Measurements from ENCODE around the gene SLC44A1. TPM values are rescaled to one million over a fixed set of nuclear protein-coding genes. Genes with fewer than 3 reads are reported as not detected.

Gene SLC44A1
- polyA plus RNA-seq, 3 donors: 10.8 to 16.6 (median 11.6) TPM

DNA sequence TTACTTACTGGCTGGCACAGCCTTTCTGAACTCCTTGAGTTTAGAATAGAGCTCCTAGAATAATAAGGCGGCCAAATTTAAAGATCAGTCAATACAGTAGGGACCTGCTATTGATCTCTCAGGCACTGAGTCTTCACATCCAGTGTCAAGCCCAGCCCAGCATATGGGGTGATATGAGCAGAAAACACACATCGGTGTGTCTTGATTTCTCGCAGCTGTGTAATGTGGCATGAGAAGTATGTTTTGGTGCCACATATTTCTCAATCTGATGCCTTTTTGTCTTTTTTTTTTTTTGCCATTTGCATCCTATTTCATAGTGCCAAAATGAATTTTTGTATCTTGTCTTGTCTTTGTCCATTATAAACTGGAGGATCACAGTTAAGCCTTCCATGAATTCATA lies 152.0 kb downstream of the SLC44A1 start:
- 90 to 96% (median 92%) methylated on average over 3 of the region's 3 CpGs for WGBS, 3 donors
- no peak overlapping the region for H3K27ac ChIP-seq (ENCODE audit: low read depth, low read length)

DNA sequence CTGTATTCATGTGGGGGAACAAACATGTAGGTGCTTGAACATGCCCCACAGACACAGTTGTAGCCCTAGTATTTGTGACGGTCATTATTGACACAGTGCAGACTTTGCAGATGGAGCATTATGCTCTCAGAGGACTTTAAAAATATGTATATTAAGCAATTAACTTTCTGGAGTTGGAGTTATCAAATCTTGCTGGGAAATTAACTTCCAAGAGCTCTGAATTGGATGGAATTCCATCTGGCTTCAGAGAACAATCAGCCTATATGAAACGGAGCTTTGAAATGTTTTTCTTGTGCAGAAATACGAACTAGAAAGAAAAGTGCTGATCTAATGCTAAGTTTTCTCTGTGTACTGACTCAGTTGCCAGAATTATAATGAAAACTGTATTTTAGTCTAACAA lies 152.4 kb downstream of the SLC44A1 start:
- no peak overlapping the region for H3K27ac ChIP-seq (ENCODE audit: low read depth, low read length)
- 83 to 87% (median 83%) methylated on average over 3 of the region's 3 CpGs for WGBS, 3 donors

DNA sequence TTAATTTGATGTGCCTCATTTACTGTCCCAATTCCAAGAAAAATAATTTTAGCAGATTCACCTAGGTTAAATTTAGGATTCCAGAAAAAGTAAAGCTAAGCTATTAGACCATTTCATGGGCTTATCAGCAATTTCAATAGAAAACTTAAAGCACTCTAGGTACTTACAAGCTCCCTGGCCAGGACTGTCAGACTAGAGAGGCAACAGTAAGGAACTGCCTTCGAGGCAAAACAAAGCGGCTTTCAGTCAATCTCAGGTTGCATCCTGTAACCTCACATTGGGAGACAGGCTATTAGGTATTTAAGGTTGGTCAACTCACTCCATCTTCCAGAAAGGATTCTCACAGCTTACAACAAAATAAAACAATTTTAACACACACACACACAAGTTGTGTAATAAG lies 154.7 kb downstream of the SLC44A1 start:
- no peak overlapping the region for H3K27ac ChIP-seq (ENCODE audit: low read depth, low read length)
- WGBS, 3 donors: 78 to 91% (median 83%) methylated on average over 2 of the region's 2 CpGs

DNA sequence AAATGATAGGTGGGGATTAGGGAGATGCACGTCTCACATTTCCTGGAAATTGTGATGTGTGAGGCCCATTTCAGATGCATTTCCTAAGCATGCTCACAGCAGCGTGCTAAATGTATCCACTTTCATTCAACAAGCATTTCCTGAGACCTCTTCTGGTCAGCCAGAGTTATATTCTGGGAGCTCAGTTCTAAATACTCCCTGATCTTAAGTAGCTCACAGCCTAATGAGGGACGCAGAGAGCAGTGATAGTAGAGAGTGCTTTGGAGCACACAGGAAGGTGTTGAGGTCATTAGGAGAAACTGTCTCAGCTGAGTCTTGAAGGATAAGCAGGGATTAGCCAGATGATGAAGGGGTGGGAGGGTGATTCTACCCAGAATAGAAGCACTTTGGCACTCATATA lies 157.2 kb downstream of the SLC44A1 start:
- H3K27ac ChIP-seq (ENCODE audit: low read depth, low read length): no peak overlapping the region
- 49 to 62% (median 60%) methylated on average over 3 of the region's 3 CpGs for WGBS, 3 donors

DNA sequence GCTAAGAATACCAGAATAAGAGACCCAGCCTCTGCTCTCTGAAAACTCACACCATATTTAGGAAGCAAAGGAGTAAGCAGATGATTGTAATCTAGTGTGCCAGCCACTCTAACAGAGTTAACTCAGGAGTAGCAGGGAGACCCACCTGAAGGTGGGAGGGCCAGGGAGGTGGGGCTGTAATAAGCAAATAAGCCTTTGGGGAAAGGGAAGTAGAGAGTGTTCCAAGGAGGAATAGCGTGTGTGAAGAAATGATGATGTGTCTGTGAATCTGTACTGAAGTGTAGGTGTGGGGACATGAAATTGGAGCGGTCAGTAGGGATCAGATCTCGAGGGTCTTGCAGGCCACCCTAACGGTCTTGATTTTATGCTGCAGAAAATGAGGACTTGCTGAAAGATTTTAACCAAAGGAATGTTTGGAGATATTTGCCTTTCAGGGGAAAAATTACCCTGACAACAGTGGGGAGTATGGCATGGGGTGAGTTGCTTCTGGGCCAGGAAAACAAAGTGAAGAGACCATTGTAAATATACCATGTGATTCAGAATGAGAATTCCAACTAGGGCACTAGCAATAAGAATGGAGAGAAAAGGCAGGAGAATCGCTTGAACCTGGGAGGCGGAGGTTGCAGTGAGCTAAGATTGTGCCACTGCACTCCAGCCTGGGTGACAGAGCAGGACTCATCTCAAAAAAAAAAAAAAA lies 159.2 kb downstream of the SLC44A1 start:
- 59 to 87% (median 85%) methylated on average over 6 of the region's 6 CpGs for WGBS, 3 donors
- no peak overlapping the region for H3K27ac ChIP-seq (ENCODE audit: low read depth, low read length)

DNA sequence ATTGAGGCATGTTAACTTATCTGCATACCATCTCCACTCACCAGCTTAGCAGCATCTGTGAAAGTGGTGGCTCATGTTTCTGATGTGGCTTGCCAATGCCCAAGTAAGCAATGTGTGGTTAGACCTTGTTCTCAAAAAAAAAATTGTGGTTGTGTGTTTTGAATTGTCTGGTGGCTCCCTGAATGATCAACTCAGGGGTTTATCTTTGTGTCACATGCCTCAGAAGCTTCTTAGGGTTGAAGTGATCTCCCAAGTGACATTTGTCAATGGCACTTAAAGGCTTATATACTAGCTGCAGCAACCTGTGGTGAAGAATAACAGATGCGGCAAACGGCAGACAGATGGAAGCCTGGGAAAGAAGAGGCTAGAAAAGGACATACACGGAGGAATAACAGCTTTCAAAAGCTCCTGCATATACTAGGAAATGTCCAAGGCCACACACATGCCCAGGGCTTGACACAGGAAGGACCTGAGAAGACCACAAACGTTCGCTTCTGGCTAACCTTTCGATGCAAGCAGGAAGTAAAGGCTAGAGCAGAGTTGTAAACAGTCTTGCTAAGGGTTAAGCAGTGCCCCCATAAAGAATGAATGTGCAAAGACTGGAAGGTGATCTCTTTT lies 161.2 kb downstream of the SLC44A1 start:
- H3K27ac ChIP-seq (ENCODE audit: low read depth, low read length): no peak overlapping the region
- 32 to 50% (median 33%) methylated on average over 6 of the region's 6 CpGs for WGBS, 3 donors

DNA sequence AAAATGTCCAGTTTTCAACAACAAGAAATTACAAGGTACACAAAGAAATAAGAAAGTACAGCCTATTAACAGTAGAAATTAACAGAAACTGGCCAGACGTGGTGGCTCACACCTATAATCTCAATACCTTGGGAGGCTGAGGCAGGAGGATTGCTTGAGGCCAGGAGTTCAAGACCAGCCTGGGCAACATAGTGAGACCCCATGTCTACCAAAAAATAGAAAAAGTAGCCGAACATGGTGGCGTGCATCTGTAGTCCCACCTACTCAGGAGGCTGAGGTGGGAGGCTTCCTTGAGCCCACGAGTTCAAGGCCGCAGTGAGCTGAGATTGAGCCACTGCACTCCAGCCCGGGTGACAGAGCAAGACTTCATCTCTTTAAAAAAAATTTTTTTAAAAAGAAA lies 161.9 kb downstream of the SLC44A1 start:
- WGBS, 3 donors: 94 to 95% (median 94%) methylated on average over 6 of the region's 6 CpGs
- no peak overlapping the region for H3K27ac ChIP-seq (ENCODE audit: low read depth, low read length)

DNA sequence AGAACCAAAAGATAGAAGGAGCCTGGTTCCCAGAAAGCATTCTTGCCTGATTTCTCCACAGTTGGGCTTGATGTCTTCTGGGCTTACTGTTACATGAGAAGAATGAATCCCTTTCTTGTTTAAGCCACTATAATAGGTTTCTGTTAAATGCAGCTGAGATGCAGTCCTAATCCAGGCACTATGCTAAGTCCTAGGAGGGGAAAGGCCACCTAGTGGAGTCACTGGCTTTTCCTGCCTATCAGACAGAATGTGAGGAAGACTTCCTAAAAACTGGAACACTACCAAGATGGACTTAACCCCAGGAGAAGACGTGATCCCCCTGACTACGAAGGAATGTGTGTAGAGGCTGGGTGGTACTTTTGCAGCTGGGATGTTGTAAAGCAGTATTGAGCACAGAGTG lies 169.1 kb downstream of the SLC44A1 start:
- no peak overlapping the region for H3K27ac ChIP-seq (ENCODE audit: low read depth, low read length)
- 14 to 40% (median 35%) methylated on average over 2 of the region's 2 CpGs for WGBS, 3 donors

DNA sequence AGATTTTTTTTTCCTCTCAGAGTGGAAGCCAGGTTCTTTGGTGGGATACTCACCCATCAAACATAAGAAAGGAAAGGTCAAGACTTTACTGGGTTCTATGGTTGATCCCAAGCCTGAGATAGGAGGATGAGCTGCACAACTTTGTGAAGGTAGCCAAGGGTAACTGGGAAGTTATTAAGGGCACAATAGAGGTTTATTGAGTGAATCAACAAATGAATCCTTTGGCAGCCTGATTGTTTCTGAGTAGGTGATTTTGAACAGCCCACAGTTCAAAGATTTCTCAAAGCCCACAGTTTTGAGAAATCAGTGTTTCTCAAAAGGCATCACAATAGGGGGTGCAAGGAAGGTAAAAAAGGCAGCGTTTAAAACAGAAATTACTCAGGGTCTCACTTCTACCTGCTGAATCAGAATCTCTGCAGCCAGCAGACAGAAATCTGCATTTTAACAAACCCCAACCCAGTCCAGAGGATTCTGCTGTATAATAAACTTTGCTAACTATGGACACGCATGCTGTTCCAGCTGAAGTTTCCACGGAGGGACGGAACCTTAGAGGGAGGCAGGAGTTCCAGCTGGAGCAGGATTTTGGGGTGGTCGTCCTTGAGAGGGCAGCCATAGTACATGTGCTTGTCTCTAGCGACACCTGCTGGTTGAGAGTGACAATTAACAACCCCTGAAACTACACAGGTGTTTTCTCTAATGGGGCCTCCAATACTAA lies 170.7 kb downstream of the SLC44A1 start:
- WGBS, 3 donors: 2 to 6% (median 3%) methylated on average over 6 of the region's 6 CpGs
- H3K27ac ChIP-seq (ENCODE audit: low read depth, low read length): no peak overlapping the region

DNA sequence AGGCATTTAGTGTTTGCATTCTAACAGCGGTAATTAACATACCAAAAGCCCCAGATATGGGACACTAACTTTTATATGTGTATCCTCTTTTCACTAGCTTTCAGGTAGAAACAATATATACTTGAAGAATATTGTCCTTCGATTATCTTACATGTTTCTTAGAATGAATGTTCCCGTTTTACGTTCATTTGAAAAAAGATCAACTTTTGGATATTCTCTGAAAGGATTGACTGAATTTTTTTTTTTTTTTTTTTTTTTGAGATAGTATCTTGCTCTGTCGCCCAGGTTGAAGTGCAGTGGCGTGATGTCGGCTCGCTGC lies 171.2 kb downstream of the SLC44A1 start:
- 73 to 82% (median 77%) methylated on average over 8 of the region's 8 CpGs for WGBS, 3 donors
- H3K27ac ChIP-seq (ENCODE audit: low read depth, low read length): no peak overlapping the region

DNA sequence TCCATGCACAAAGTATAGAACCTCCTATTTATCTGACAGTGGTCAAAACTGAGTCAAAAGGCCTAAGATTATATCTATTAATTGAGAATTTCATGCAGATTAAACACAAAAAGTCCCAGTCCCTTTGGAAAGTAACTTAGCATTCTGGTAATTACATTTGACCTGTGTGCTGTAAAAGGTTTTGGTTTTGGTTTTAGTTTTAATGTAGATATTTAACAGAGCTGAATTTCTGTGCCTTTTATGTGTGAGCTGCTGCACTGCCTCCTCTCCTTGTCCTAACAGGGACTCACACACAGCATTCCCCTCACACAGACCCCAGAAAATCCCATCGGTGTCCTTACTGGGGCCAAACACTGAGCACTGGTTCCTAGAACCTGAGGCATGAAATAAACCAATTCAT lies 172.4 kb downstream of the SLC44A1 start:
- no peak overlapping the region for H3K27ac ChIP-seq (ENCODE audit: low read depth, low read length)
- 73 to 94% (median 84%) methylated on average over 1 of the region's 1 CpG for WGBS, 3 donors

DNA sequence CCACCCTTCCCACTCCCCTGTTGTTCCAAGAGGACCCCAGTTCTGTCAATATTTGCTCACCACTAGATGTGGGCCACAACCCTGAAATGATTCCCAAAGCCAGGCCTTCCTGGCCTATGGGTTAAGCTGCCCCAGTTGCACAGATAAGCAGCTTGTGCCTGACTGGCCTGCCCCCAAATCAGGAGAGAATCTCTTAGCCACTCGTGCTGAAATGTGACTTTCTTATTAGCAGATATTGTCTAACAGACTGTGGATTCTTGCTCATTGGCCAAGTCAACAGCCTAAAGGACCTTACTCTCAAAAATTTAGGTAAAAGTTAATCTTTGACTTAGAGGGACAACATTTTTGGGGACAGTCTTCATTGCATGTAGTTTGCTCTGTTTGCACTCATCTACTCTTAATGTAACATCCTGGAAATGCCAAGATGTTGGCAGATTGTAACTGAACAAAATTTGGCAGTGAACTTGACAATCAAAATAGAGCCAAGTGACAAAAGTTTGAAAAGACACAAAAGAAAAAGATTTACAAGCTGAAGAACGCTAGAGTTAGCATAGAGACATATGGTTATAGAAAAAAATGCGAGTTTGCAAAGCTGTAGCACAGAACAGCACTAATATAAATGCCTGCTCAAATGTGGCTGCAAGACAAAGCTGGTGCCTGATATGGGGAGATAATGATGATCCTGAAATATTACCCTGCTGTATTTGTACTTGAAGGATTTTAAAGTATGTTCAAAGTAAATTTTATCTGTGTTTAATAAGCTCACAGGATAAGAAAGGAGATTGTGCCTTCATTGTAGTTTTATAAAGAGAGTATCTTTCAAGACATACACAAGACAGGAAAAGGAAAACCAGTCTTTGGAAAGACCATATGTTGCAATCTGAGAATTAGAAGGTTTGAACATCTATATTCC lies 174.4 kb downstream of the SLC44A1 start:
- no peak overlapping the region for H3K27ac ChIP-seq (ENCODE audit: low read depth, low read length)
- WGBS, 3 donors: 62 to 64% (median 63%) methylated on average over 3 of the region's 3 CpGs

DNA sequence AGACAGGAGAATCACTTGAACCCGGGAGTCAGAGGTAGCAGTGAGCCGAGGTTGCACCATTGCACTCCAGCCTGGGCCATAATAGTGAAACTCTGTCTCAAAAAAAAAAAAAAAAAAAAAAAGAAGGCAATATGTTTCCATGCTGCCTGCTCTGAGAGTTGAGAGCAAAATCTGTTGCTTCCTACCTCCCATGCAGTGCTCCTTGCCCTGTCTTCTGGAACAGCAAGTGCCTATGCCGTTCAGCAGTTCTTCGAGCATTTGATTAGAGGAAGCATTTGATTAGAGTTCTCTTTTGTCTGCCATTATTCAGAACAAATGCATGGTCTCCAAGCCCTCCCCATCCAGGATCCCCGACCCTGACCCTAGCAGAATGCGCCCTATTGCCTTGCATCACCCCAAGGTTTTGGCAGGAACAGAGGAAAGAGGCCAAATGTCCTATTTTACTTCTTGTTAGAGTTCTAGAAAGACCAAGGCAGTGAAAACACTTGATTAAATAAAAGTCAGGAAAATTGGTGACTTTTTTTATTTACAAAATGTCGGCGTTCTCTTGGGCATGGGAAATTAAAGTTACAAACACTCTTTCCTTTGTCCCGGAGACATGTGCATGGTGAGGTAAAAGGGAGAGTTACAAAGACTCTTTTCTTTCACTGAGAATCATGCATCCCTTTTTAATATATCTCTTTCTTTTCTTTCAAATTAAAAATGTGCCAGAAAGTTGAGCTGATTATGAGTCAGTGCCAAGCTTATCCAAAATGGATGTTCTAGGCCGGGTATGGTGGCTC lies 175.6 kb downstream of the SLC44A1 start:
- H3K27ac ChIP-seq (ENCODE audit: low read depth, low read length): no peak overlapping the region

DNA sequence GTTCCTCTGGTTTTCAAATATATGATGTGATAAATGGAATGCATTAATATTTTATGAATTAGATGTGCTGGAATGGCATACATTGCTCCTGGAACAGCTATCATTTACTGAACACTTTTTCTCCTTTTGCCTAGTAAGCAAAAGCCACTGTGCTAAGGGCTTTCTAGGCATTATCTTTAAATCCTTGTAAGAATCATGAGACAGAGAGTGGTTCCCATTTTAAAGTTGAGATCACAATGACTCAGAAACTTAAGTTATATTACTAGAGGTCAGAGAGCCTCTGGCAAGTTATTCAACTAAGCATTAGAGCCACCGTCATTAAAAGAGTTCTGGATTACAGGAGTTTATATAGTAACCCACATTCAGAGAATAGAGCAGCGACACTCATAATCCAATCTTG lies 176.7 kb downstream of the SLC44A1 start:
- WGBS, 3 donors: 87 to 93% (median 91%) methylated on average over 2 of the region's 2 CpGs

More for the DNA sequence above, 175.6 kb downstream of the SLC44A1 start:
- WGBS, 3 donors: 85 to 90% (median 86%) methylated on average over 10 of the region's 10 CpGs

DNA sequence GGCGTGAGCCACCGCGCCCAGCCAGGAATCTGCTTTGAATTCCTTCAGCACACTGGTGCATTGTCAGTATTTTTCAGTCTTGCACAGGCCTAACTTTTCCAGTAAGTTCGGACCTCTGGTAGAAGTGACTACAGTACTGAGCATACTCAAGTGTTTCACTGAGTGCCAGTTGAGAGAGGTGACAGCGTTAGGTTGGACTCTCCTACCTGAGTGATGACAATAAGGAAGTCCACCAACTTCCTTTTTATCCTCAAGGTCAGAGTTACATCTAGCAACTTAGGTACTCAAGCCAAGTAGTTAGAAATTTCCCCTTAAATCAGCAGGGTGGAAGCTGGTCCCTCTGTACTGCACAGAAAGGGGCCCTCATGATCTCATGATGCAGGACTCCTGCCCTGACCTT lies 177.4 kb downstream of the SLC44A1 start:
- H3K27ac ChIP-seq (ENCODE audit: low read depth, low read length): no peak overlapping the region
- WGBS, 3 donors: 90 to 96% (median 94%) methylated on average over 5 of the region's 5 CpGs

More for the DNA sequence above, 176.7 kb downstream of the SLC44A1 start:
- H3K27ac ChIP-seq (ENCODE audit: low read depth, low read length): no peak overlapping the region

DNA sequence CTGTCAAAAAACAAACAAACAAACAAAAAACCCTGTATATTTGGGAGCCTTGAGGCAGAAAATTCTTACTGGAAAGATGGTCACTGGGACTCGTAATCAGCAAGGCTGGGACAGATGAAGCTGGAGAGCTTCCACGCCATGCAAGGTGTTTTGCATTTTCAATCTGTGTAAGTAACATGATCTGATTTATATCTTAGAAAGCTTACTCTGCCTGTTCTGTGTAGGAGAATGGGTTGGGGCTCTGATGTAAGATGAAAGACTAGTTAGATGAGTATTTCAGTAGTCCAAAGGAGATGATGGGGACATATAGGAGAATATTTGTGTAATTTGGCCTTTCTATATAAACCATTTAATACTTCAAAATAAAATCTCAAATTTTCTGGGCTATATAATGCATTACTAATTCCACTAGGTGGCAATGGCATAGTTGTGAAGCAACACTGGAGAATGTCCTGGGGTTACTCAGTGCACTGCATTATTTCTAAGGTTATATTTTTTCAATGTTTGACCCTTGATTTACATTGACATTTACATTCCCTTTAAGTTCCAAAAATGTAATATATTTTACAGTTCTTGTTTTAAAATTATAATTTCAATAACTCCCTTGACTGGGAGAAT lies 181.5 kb downstream of the SLC44A1 start:
- no peak overlapping the region for H3K27ac ChIP-seq (ENCODE audit: low read depth, low read length)
- 54 to 78% (median 77%) methylated on average over 2 of the region's 2 CpGs for WGBS, 3 donors

DNA sequence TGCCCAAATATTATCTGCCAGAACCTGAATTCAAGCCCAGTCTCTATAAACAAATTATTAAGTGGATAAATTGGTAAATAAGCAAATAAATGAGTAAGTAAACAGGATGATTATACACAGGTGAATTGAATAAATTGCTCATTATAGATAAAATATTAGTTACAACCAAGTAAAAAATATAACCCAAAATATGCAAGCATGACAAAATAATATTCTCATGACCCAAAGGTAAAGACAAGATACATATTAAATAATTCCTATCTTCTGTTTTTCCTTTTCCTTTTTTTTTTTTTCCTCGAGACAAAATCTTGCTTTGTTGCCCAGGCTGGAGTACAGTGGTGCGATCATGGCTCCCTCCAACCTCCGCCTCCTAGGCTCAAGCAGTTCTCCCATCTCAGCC lies 182.2 kb downstream of the SLC44A1 start:
- WGBS, 3 donors: 93 to 98% (median 94%) methylated on average over 3 of the region's 3 CpGs
- H3K27ac ChIP-seq (ENCODE audit: low read depth, low read length): no peak overlapping the region
